ENCODE data around the gene GTPBP1. TPM values are rescaled to one million over a fixed set of nuclear protein-coding genes. Genes with fewer than 3 reads are reported as not detected.

GTPBP1 gene
- total RNA-seq, 1 donor = 35.4 TPM

DNA sequence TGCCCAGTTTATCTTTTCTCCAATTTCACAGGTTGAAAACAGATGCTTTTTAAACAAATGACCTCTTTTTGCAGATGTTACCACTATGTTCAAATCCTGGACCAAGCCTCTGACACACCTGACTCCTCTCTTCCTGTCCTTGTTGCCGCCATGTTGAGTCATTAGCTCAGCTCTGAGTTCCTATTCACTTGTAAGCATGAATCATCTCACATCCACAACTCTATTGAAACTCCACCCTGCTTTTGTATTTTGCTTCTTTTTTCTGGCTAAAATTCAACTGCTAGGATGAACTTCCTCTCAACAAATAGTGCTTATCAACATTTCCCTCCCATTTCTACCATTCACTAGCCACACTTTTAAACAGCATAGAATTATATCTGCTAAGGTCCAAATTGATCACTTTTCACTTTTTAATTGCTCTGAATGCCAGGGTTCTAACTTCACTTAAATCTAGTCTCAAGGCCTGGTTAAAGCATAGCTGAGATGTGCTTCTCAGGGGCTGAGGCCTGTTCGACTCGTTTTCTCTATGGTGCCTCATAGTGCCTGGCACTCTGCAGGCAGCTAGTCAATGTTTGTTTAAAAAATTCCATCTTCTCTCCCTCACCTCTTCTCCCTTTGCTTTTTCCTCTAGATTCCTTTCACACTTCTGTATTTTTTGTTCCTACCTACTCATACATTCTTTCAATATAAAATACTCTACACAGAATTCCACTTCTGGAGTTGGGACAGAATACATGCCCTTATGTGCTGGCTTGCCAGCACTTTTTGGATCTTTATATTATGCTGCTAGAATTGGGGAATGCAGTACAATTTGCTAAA, 8.9 kb upstream of the GTPBP1 start:
- TF ChIP-seq, protein P1, sequence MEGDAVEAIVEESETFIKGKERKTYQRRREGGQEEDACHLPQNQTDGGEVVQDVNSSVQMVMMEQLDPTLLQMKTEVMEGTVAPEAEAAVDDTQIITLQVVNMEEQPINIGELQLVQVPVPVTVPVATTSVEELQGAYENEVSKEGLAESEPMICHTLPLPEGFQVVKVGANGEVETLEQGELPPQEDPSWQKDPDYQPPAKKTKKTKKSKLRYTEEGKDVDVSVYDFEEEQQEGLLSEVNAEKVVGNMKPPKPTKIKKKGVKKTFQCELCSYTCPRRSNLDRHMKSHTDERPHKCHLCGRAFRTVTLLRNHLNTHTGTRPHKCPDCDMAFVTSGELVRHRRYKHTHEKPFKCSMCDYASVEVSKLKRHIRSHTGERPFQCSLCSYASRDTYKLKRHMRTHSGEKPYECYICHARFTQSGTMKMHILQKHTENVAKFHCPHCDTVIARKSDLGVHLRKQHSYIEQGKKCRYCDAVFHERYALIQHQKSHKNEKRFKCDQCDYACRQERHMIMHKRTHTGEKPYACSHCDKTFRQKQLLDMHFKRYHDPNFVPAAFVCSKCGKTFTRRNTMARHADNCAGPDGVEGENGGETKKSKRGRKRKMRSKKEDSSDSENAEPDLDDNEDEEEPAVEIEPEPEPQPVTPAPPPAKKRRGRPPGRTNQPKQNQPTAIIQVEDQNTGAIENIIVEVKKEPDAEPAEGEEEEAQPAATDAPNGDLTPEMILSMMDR (IDR thresholded peaks at IDR 0.05; ENCODE audit: insufficient read depth, low read depth, low read length) = no peak
- peak overlapping the region; percentile 18 for H3K4me3 ChIP-seq (ENCODE audit: low read depth, low read length)
- peak; percentile 68 for DNase-seq (ENCODE audit: low read depth)

DNA sequence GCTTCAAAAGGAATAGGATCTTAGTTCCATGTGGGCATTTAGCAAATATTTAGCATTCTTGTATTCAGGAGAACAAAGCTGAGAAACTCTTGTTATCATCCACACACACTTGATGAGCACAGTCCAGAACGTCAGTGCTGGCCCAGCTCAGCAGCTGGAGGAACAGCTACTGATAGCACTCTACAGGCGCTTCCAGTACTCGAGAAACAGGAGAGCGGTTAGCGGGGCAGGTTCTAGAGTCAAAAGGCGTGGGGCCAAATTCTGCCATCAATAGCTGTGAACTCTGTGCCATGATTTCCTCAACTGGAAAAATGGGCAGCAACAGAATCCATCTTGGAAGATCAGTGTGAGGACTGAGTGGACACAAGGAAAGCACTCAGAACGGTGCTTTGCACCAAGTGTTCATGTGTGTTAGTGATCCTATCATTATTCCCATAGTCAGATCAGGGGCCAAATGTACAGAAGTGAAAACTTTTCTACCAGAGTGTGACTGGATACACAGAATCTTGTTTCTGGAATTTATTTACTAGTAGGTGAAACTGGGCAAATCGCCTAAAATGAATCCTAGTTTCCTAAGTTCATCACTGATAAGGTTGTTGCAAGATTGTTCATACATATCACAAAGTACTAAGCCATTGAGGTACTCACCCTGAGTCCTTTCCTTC, 8.2 kb upstream of the GTPBP1 start:
- TF ChIP-seq, protein P1 (IDR thresholded peaks at IDR 0.05; ENCODE audit: insufficient read depth, low read depth, low read length) = no peak
- peak; percentile 44 for DNase-seq (ENCODE audit: low read depth)
- peak overlapping the region; percentile 18 for H3K4me3 ChIP-seq (ENCODE audit: low read depth, low read length)

DNA sequence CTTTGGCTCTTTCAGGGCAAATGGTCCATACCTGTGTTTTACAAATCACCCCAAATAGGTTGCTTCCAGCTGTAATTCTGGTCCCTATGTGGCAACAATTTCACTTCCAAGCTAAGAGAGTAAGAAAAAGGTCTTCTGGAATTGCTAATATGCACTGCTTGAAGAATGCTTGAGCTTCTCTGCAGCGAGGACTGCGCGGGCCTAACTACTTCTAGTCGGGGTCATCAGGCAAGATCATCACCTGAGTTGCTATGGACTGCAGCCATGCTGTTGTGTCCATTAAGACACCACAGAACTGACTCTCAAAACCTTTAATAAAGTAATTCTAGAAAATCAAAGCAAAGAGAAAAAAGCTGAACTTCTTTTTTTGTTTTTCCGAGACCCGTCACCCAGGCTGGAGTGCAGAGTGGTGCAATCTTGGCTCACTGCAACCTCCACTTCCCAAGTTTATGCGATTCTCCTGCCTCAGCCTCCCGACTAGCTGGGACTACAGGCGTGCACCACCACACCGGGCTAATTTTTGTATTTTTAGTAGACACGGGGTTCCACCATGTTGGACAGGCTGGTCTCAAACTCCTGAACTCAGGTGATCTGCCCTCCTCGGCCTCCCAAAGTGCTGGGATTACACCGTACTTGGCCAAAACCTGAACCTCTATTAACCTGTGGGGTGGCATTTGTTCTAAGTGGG, 7.2 kb upstream of the GTPBP1 start:
- TF ChIP-seq, protein P1 (IDR thresholded peaks at IDR 0.05; ENCODE audit: insufficient read depth, low read depth, low read length) = no peak
- DNase-seq (ENCODE audit: low read depth) = no peak
- H3K4me3 ChIP-seq (ENCODE audit: low read depth, low read length) = peak overlapping the region; percentile 80

DNA sequence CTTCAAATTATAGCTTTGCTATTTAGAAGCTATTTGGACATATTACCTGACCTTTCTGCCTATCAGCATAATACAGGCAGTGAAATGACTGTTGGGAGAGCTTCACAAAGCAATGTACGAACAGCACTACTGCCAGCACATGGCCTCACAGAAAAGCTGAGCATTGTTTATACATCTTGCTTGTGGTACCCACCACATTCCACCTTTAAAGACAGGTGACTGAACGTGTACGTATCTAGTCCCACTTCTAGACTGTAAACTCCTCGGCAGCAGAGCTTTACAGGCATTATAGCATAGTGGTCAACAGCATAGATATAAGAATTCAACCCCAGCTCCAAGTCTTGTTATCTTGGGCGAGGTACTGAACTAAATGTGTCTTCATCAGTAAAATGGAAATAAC, 6.6 kb upstream of the GTPBP1 start:
- DNase-seq (ENCODE audit: low read depth) = no peak
- peak overlapping the region; percentile 80 for H3K4me3 ChIP-seq (ENCODE audit: low read depth, low read length)
- TF ChIP-seq, protein P1 (IDR thresholded peaks at IDR 0.05; ENCODE audit: insufficient read depth, low read depth, low read length) = no peak

DNA sequence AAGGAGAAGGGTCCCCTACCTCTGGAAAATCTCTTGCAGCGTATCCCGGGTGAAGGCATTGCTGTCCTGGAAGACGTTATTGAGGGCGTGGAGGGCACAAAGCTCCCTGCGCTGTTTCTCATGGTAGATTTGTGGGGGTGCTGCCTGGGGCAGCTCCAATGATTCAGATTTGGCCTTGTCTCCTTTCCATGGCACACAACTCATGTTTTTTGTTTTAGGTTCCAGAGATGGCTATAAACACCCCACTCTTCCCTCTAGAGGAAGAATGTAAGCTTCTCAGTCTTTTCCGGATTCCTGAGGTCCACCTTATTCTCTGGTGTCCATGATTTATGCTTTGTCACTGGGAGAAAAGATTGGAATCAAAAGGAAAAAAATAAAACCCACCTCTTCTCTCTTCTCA, 6.0 kb upstream of the GTPBP1 start:
- DNase-seq (ENCODE audit: low read depth) = peak; percentile 69
- TF ChIP-seq, protein P1 (IDR thresholded peaks at IDR 0.05; ENCODE audit: insufficient read depth, low read depth, low read length) = no peak
- peak overlapping the region; percentile 80 for H3K4me3 ChIP-seq (ENCODE audit: low read depth, low read length)

DNA sequence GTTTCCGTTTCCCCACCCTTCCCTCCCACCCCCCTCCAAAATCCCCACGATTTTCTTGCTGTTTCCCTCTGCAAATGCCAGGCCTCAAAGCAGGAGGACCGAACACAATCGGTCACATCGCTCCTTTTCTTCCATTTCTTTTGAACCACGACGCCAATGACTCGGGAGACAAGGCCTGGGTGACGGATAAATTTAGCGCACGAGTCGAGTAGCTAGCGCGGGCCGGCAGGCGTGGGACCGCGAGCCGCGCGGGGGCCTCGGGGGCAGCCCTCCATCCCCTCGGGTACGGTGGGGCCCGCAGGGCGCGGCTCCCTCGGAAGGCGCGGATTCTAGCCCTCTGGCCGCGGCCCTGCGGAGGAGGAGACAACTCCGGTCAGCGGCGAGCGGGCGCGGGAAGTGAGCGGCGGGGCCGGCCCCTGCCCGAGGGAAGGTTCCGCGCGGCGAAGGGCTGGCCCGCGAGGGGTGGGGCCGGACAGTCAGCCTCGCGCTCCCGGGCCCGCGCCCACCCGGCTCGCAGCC, 5.4 kb upstream of the GTPBP1 start:
- TF ChIP-seq, protein P1 (IDR thresholded peaks at IDR 0.05; ENCODE audit: insufficient read depth, low read depth, low read length) = no peak
- peak overlapping the region; percentile 80 for H3K4me3 ChIP-seq (ENCODE audit: low read depth, low read length)
- DNase-seq (ENCODE audit: low read depth) = peak; percentile 69

Data from fibroblast of villous mesenchyme (primary cell).